Esophagus muscularis mucosa (tissue), 3 donors: Measurements from ENCODE around the gene ZBP1.

Source experiments
- CTCF ChIP-seq, 3 experiments: fragments of 200-600 bp in 2 of 3; fragments of 450-650 bp in 1 of 3; sonication (generic) in 2 of 3; IDR thresholded peaks; one replicate each; pipeline ENCODE4 v1.5.1; 2017 to 2019; ENCODE audit warnings: antibody characterized with exemption in 3 of 3, mild to moderate bottlenecking in 2 of 3, moderate library complexity in 1 of 3
- POLR2A ChIP-seq: fragments of 450-650 bp; IDR thresholded peaks from one replicate; pipeline ENCODE4 v1.6.1; 2017; ENCODE audit warnings: antibody characterized with exemption, moderate library complexity, mild to moderate bottlenecking, low read depth
- POLR2AphosphoS5 ChIP-seq, 2 donors: sonication (generic); formaldehyde crosslinking; IDR thresholded peaks; one replicate each; pipeline ENCODE4 v1.6.1; 2017; ENCODE audit warnings: antibody characterized with exemption in 2 of 2

- no peak for TF ChIP-seq CTCF (IDR thresholded peaks at IDR 0.05)
- no peak for TF ChIP-seq POLR2AphosphoS5 (IDR thresholded peaks at IDR 0.05)
- TF ChIP-seq POLR2A: no peak
Observed at GRCh38 chr20:57618764-57619050, 1.5 kb downstream of the ZBP1 start.
